Loucy (cell line): ENCODE results near the gene CACTIN.

Experiments used
- H2AFZ ChIP-seq: fragments of 200-600 bp; sonication (generic); 2 replicates; pipeline ENCODE4 v1.6.0; 2016; ENCODE audit warnings: antibody characterized with exemption, mild to moderate bottlenecking, low read length, moderate library complexity
- H3F3A ChIP-seq: fragments of 200-600 bp; 2 replicates; pipeline ENCODE4 v1.6.0; 2016; ENCODE audit warnings: antibody characterized with exemption, low read depth, mild to moderate bottlenecking
- H3K27me3 ChIP-seq: fragments of 200-600 bp; sonication (generic); 2 replicates; pipeline ENCODE4 v1.6.1; 2014; ENCODE audit warnings: low read length, mild to moderate bottlenecking; ENCODE audit not compliant: insufficient read depth, poor library complexity, severe bottlenecking
- H3K36me3 ChIP-seq: fragments of 200-600 bp; sonication (generic); 2 replicates; pipeline ENCODE4 v1.6.1; 2016; ENCODE audit warnings: low read length; ENCODE audit not compliant: insufficient read depth
- H3K4me1 ChIP-seq: fragments of 200-600 bp; sonication (generic); 2 replicates; pipeline ENCODE4 v1.5.1; 2014; ENCODE audit warnings: low read length, mild to moderate bottlenecking; ENCODE audit not compliant: insufficient read depth, poor library complexity, severe bottlenecking
- H3K4me2 ChIP-seq: fragments of 200-600 bp; sonication (generic); 2 replicates; pipeline ENCODE4 v1.6.0; 2014; ENCODE audit warnings: antibody characterized with exemption, low read length, low read depth, mild to moderate bottlenecking; ENCODE audit not compliant: poor library complexity, severe bottlenecking
- H3K4me3 ChIP-seq: fragments of 200-600 bp; sonication (generic); 2 replicates; pipeline ENCODE4 v1.5.1; 2014; ENCODE audit warnings: low read length, mild to moderate bottlenecking, mixed read lengths; ENCODE audit not compliant: poor library complexity, severe bottlenecking
- H3K79me2 ChIP-seq: fragments of 200-600 bp; sonication (generic); 2 replicates; pipeline ENCODE4 v1.6.1; 2014; ENCODE audit warnings: low read length; ENCODE audit not compliant: insufficient read depth
- H3K9ac ChIP-seq: fragments of 200-600 bp; sonication (generic); 2 replicates; pipeline ENCODE4 v1.6.0; 2014; ENCODE audit warnings: mild to moderate bottlenecking, low read depth, low read length, moderate library complexity; ENCODE audit not compliant: poor library complexity, severe bottlenecking
- H3K9me2 ChIP-seq: fragments of 200-600 bp; sonication (generic); replicated peaks from 2 replicates; pipeline ENCODE4 v1.6.1; 2016; ENCODE audit warnings: low read depth, low read length, mixed read lengths
- H3K9me3 ChIP-seq: fragments of 200-600 bp; sonication (generic); 2 replicates; pipeline ENCODE4 v1.6.1; 2014; ENCODE audit warnings: mild to moderate bottlenecking, antibody characterized with exemption, low read length, low read depth; ENCODE audit not compliant: insufficient read depth
- H4K20me1 ChIP-seq: fragments of 200-600 bp; sonication (generic); 2 replicates; pipeline ENCODE4 v1.6.0; 2014; ENCODE audit warnings: antibody characterized with exemption, low read length, mild to moderate bottlenecking; ENCODE audit not compliant: insufficient read depth, poor library complexity, severe bottlenecking
- CTCF ChIP-seq: fragments of 200-600 bp; sonication (generic); conservative IDR thresholded peaks from 2 replicates; pipeline ENCODE4 v1.5.1; 2014; ENCODE audit warnings: mild to moderate bottlenecking, antibody characterized with exemption, low read length
- EZH2phosphoT487 ChIP-seq: fragments of 200-600 bp; IDR thresholded peaks from 2 replicates; pipeline ENCODE4 v1.6.1; 2018; ENCODE audit warnings: antibody characterized with exemption, mild to moderate bottlenecking, moderate library complexity, borderline replicate concordance

The CACTIN gene

GRCh38 chr19:3636506-3636905 lies 9.9 kb upstream of the CACTIN start:
- Histone ChIP-seq H3F3A (no peaks in the 10 kb centered on the region), H3K4me3 (no peak overlapping the region), H3K36me3 (no peaks in the 10 kb centered on the region), H3K27me3 (no peaks in the 10 kb centered on the region), H4K20me1 (no peaks in the 10 kb centered on the region), H3K9me3 (no peaks in the 10 kb centered on the region), H3K4me2 (no peak overlapping the region), H2AFZ (no peak overlapping the region), H3K79me2 (no peaks in the 10 kb centered on the region), H3K4me1 (no peaks in the 10 kb centered on the region), H3K9ac (no peak overlapping the region), H3K9me2 (no peaks in the 10 kb centered on the region)
- TF ChIP-seq CTCF (no peak), EZH2phosphoT487 (no peak)

GRCh38 chr19:3634496-3635045 lies 8.0 kb upstream of the CACTIN start:
- Histone ChIP-seq H3K9me3 (no peaks in the 10 kb centered on the region), H3K9me2 (no peaks in the 10 kb centered on the region), H3K4me1 (no peaks in the 10 kb centered on the region), H4K20me1 (no peaks in the 10 kb centered on the region), H3K4me3 (no peak overlapping the region), H3K79me2 (no peaks in the 10 kb centered on the region), H3K27me3 (no peaks in the 10 kb centered on the region), H3K36me3 (no peaks in the 10 kb centered on the region), H3K4me2 (no peak overlapping the region), H2AFZ (no peak overlapping the region), H3F3A (no peaks in the 10 kb centered on the region), H3K9ac (no peak overlapping the region)
- no peak for TF ChIP-seq CTCF
- TF ChIP-seq EZH2phosphoT487, result no peak

- no peaks in the 10 kb centered on the region for H3K36me3 ChIP-seq
- TF ChIP-seq CTCF, result no peak
- no peak for TF ChIP-seq EZH2phosphoT487
- no peak overlapping the region for H2AFZ ChIP-seq
- no peaks in the 10 kb centered on the region for H3F3A ChIP-seq
- no peak overlapping the region for H3K4me2 ChIP-seq
- H3K9me2 ChIP-seq, result no peaks in the 10 kb centered on the region
- no peaks in the 10 kb centered on the region for H4K20me1 ChIP-seq
- H3K79me2 ChIP-seq, result no peaks in the 10 kb centered on the region
- H3K27me3 ChIP-seq, result no peaks in the 10 kb centered on the region
- no peak overlapping the region for H3K9ac ChIP-seq
- no peaks in the 10 kb centered on the region for H3K4me1 ChIP-seq
- no peak overlapping the region for H3K4me3 ChIP-seq
- H3K9me3 ChIP-seq, result no peaks in the 10 kb centered on the region
These were observed 7.0 kb upstream of the CACTIN start for GRCh38 chr19:3633559-3633988.
